ENCODE results near the gene TMTC2. TPM values are rescaled to one million over a fixed set of nuclear protein-coding genes. Genes with fewer than 3 reads are reported as not detected.

Gene TMTC2
- total RNA-seq, 1 experiment from 2014 or later = 1.7 TPM

DNA sequence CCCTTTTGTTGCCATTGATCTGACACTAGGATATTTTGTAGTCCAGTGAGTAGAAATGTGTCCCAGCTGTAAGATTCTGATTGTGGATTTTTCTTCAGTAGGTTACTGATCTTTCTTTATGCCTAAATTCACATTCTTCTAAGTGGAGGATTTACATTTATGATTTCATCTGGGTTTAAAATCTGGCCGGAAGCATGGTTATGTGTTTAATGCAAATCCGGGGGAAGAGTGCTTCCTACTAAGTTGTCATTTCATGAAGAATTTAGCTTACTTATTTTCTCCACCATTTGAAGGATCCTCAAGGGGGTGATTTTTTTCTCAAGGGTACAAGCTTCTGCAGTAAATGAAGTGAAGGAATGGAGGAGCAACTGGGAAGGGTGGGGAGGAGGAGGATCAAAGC, 96.7 kb downstream of the TMTC2 start:
- Mint-ChIP-seq H3K27ac (ENCODE audit: low read depth, unreplicated experiment) (no peak overlapping the region), H3K36me3 (ENCODE audit: insufficient read depth, unreplicated experiment) (no peaks in the 10 kb centered on the region), H3K4me1 (ENCODE audit: insufficient read depth, unreplicated experiment) (no peaks in the 10 kb centered on the region), H3K9me3 (ENCODE audit: unreplicated experiment) (no peaks in the 10 kb centered on the region), H3K27me3 (ENCODE audit: insufficient read depth, unreplicated experiment) (no peaks in the 10 kb centered on the region), H3K4me3 (ENCODE audit: unreplicated experiment) (no peak overlapping the region)
- POLR2A ChIA-PET = no interaction called here
- TF ChIP-seq, protein P1, sequence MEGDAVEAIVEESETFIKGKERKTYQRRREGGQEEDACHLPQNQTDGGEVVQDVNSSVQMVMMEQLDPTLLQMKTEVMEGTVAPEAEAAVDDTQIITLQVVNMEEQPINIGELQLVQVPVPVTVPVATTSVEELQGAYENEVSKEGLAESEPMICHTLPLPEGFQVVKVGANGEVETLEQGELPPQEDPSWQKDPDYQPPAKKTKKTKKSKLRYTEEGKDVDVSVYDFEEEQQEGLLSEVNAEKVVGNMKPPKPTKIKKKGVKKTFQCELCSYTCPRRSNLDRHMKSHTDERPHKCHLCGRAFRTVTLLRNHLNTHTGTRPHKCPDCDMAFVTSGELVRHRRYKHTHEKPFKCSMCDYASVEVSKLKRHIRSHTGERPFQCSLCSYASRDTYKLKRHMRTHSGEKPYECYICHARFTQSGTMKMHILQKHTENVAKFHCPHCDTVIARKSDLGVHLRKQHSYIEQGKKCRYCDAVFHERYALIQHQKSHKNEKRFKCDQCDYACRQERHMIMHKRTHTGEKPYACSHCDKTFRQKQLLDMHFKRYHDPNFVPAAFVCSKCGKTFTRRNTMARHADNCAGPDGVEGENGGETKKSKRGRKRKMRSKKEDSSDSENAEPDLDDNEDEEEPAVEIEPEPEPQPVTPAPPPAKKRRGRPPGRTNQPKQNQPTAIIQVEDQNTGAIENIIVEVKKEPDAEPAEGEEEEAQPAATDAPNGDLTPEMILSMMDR (IDR thresholded peaks at IDR 0.05; ENCODE audit: unreplicated experiment) = no peak
- BruUV-seq (replicated peaks) = no TSS peak
- intact Hi-C loops (cut with micrococcal nuclease) = no loop called here
- CTCF ChIA-PET = interaction anchor here (0.5 kb wide), 1 partner anchor 1040 kb away, joined by 3 read pairs; no protein-coding TSS in a partner anchor
- DNase-seq (ENCODE audit: unreplicated experiment) = no peak

DNA sequence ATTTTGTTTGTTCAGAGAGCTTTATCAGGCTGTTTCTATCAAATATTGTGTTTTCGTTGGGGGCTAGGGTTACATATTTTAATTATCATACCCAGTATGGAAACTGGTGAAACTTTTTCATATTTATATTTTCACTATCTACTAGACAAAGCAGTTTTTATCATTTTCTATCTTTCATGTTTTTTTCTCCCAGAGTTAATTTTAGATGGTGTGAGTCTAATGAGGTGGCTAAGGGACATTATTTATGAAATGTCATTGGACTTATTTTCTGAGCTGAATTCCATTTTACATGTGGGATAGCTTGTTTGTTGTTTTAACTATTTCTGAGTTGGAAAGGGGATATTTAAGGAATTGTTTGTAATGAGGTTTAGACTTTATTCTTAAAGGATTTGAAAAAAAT, 100.3 kb downstream of the TMTC2 start:
- Mint-ChIP-seq H3K36me3 (ENCODE audit: insufficient read depth, unreplicated experiment) (no peaks in the 10 kb centered on the region), H3K4me1 (ENCODE audit: insufficient read depth, unreplicated experiment) (no peaks in the 10 kb centered on the region), H3K4me3 (ENCODE audit: unreplicated experiment) (no peak overlapping the region), H3K27ac (ENCODE audit: low read depth, unreplicated experiment) (no peak overlapping the region), H3K9me3 (ENCODE audit: unreplicated experiment) (no peaks in the 10 kb centered on the region), H3K27me3 (ENCODE audit: insufficient read depth, unreplicated experiment) (no peaks in the 10 kb centered on the region)
- DNase-seq (ENCODE audit: unreplicated experiment) = no peak
- ChIA-PET CTCF (interaction anchor here (1.4 kb wide), 1 partner anchor 10 kb away, joined by 3 read pairs; no protein-coding TSS in a partner anchor), POLR2A (interaction anchor here (0.7 kb wide), 1 partner anchor 20 kb away, joined by 3 read pairs; no protein-coding TSS in a partner anchor)
- TF ChIP-seq, protein P1 (IDR thresholded peaks at IDR 0.05; ENCODE audit: unreplicated experiment) = no peak
- intact Hi-C loops (cut with micrococcal nuclease) = no loop called here
- no TSS peak for BruUV-seq (replicated peaks)

DNA sequence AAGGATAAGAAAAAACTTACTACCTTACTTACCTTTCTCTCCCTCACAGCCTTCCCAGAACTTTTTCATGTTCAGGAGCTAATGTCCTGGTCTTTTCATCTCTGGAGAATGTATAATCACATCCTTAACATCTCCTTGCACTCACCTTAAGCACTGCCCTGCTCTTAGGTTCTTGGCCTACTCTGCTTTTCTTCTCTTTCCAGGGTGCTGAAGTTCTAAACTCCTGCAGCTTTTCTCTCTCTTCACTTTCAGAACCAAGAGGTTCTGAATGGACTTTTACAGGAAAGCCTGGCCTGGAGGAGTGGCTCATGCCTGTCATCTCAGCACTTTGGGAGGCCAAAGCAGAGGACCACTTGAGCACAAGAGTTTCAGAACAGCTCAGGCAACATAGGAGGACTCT, 101.9 kb downstream of the TMTC2 start:
- Mint-ChIP-seq H3K36me3 (ENCODE audit: insufficient read depth, unreplicated experiment) (no peaks in the 10 kb centered on the region), H3K27me3 (ENCODE audit: insufficient read depth, unreplicated experiment) (no peaks in the 10 kb centered on the region), H3K9me3 (ENCODE audit: unreplicated experiment) (no peaks in the 10 kb centered on the region), H3K27ac (ENCODE audit: low read depth, unreplicated experiment) (no peak overlapping the region), H3K4me3 (ENCODE audit: unreplicated experiment) (no peak overlapping the region), H3K4me1 (ENCODE audit: insufficient read depth, unreplicated experiment) (no peaks in the 10 kb centered on the region)
- DNase-seq (ENCODE audit: unreplicated experiment) = no peak
- ChIA-PET CTCF (interaction anchor here (0.7 to 0.8 kb wide), 2 partner anchors 24 to 1182 kb away, joined by 3 read pairs; no protein-coding TSS in a partner anchor), POLR2A (no interaction called here)
- TF ChIP-seq, protein P1 (IDR thresholded peaks at IDR 0.05; ENCODE audit: unreplicated experiment) = no peak
- intact Hi-C loops (cut with micrococcal nuclease) = no loop called here
- no TSS peak for BruUV-seq (replicated peaks)

DNA sequence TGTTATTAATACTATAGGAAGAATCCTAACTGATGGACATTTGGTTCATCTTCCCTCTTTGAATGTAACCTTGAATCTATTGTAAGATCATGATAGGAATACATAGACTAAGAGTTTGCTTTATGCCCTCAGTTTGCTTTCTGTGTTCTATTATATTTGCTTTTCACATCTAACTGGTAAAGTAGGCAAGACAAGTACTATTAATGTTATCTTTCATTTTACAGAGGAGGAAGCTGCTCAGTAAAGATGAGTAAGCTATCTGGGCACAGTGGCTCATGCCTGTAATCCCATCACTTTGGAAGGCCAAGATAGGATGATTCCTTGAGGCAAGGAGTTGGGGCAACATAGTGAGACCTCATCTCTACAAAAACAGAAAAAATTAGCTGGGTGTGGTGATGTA, 103.0 kb downstream of the TMTC2 start:
- Mint-ChIP-seq H3K27ac (ENCODE audit: low read depth, unreplicated experiment) (peak overlapping the region; percentile 31), H3K27me3 (ENCODE audit: insufficient read depth, unreplicated experiment) (no peaks in the 10 kb centered on the region), H3K4me3 (ENCODE audit: unreplicated experiment) (no peak overlapping the region), H3K36me3 (ENCODE audit: insufficient read depth, unreplicated experiment) (no peaks in the 10 kb centered on the region), H3K4me1 (ENCODE audit: insufficient read depth, unreplicated experiment) (no peaks in the 10 kb centered on the region), H3K9me3 (ENCODE audit: unreplicated experiment) (no peaks in the 10 kb centered on the region)
- TF ChIP-seq, protein P1 (IDR thresholded peaks at IDR 0.05; ENCODE audit: unreplicated experiment) = no peak
- intact Hi-C loops (cut with micrococcal nuclease) = no loop called here
- BruUV-seq (replicated peaks) = no TSS peak
- ChIA-PET CTCF (no interaction called here), POLR2A (interaction anchor here (0.6 kb wide), 1 partner anchor 193 kb away, joined by 3 read pairs; no protein-coding TSS in a partner anchor)
- no peak for DNase-seq (ENCODE audit: unreplicated experiment)
